Loucy (cell line): ENCODE data around the gene CYP4F8.

Source experiments
- EZH2phosphoT487 ChIP-seq: fragments of 200-600 bp; IDR thresholded peaks from 2 replicates; pipeline ENCODE4 v1.6.1; 2018; ENCODE audit warnings: antibody characterized with exemption, mild to moderate bottlenecking, moderate library complexity, borderline replicate concordance
- TF ChIP-seq, protein P1 (sequence below): fragments of 200-600 bp; sonication (generic); conservative IDR thresholded peaks from 2 replicates; pipeline ENCODE4 v1.5.1; 2014; ENCODE audit warnings: mild to moderate bottlenecking, antibody characterized with exemption, low read length

DNA sequence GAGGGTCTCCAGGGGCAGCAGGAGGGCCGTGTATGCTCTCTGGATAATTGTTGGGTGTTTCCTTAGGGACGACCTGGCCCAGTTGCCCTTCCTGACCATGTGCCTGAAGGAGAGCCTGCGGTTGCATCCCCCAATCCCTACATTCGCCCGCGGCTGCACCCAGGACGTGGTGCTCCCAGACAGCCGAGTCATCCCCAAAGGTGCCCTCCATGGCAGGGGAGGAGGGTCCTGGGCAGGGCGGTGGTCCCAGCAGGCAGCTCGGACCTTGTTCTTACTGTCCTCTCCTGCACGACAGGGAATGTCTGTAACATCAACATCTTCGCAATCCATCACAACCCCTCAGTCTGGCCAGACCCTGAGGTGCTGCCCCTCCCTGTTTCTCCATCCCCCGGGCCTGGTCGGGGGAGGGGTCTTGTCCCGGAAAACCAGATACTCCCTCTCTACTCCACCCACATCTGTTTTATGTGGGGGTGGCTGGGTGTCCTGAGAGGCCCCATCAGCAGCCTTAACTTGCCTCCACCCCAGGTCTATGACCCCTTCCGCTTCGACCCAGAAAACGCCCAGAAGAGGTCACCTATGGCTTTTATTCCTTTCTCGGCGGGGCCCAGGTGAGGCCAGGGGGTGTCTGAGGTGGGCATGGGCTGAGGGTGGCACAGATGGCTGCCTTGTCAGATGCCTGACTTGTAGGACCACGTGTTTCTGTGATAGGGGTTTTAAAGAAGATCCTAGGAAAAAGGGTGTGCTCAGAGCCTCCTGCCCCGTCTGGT lies 13.4 kb downstream of the CYP4F8 start:
- TF ChIP-seq, protein P1, sequence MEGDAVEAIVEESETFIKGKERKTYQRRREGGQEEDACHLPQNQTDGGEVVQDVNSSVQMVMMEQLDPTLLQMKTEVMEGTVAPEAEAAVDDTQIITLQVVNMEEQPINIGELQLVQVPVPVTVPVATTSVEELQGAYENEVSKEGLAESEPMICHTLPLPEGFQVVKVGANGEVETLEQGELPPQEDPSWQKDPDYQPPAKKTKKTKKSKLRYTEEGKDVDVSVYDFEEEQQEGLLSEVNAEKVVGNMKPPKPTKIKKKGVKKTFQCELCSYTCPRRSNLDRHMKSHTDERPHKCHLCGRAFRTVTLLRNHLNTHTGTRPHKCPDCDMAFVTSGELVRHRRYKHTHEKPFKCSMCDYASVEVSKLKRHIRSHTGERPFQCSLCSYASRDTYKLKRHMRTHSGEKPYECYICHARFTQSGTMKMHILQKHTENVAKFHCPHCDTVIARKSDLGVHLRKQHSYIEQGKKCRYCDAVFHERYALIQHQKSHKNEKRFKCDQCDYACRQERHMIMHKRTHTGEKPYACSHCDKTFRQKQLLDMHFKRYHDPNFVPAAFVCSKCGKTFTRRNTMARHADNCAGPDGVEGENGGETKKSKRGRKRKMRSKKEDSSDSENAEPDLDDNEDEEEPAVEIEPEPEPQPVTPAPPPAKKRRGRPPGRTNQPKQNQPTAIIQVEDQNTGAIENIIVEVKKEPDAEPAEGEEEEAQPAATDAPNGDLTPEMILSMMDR, result no peak
- TF ChIP-seq EZH2phosphoT487, result no peak
